ENCODE measurements around the gene ZC2HC1C. TPM values are rescaled to one million over a fixed set of nuclear protein-coding genes. Genes with fewer than 3 reads are reported as not detected.
"Not testable (repeated sequence)": the region's sequence is repeated elsewhere in the genome, so short reads cannot be mapped to it uniquely, and the experiment has no call there.

ZC2HC1C gene
- total RNA-seq, 1 experiment from 2014 or later = 0.64 TPM

GRCh38 chr14:75053396-75054291 lies 15.8 kb upstream of the ZC2HC1C start:
- no peak for DNase-seq (ENCODE audit: extremely low read depth, low read depth)

- DNase-seq (ENCODE audit: extremely low read depth, low read depth) = no peak
These were observed 15.0 kb upstream of the ZC2HC1C start for GRCh38 chr14:75054421-75054820.

- no peak for DNase-seq (ENCODE audit: extremely low read depth, low read depth)
These were observed 9.8 kb upstream of the ZC2HC1C start for GRCh38 chr14:75059642-75060041.

- DNase-seq (ENCODE audit: extremely low read depth, low read depth) = no peak
These were observed 9.0 kb upstream of the ZC2HC1C start for GRCh38 chr14:75060420-75060819.

GRCh38 chr14:75063013-75063412 lies 6.4 kb upstream of the ZC2HC1C start:
- DNase-seq (ENCODE audit: extremely low read depth, low read depth) = no peak

DNA sequence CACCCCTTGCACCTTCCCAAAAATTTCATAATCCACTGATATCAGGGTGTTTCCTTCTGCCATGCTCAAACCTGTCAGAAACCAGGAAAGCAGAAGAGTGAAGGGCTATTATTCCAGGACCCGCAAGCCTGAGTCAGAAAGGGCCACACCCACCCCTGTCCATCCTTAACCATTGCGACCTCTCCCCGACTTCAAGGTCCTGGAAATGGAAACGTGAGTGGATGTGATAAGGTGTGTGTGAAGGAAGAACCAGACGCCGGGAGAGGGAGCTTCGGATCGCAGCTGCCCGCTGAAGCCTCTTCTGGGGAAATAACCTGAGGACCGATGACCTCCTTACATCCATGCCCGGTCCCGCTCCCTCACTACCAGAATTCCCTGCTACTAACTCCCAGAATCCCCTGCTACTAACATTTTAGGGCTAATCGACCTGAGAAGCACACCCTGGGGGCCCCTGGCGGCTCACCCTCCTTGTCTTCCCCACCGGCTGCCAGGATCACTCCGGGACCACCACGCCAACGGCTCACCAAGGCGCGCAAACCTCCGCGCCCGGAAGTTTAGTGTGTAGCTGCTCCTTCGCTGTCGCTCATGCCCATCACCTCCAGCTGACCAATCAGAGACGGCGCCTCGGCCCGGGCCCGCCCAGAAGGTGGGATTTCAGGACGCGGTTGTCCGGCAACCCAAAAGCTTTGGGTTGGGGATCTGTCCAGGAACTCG lies 5.8 kb upstream of the ZC2HC1C start, which contains the start of gene ACYP1:
ACYP1 (minus strand) TSS at position 534 of the 714 bp plus-strand sequence; CDS start at position 63, 471 bp downstream.
- peak; percentile 86 for DNase-seq (ENCODE audit: extremely low read depth, low read depth)

DNA sequence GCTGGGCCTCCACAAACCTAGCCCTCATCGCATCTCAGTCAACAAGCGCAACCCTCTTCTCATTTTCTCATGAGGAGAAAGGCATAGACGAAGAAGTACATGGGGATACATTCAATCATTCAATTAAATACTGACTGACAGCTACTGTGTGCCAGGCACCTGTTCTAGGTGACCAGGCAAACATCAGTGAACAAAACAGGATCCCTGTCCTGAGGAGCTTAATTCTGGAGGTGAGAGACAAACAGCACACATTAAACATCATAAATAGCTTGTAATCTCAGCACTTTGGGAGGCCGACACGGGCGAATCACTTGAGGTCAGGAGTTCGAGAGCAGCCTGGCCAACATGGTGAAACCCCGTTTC lies 5.3 kb upstream of the ZC2HC1C start:
- no peak for DNase-seq (ENCODE audit: extremely low read depth, low read depth)

DNA sequence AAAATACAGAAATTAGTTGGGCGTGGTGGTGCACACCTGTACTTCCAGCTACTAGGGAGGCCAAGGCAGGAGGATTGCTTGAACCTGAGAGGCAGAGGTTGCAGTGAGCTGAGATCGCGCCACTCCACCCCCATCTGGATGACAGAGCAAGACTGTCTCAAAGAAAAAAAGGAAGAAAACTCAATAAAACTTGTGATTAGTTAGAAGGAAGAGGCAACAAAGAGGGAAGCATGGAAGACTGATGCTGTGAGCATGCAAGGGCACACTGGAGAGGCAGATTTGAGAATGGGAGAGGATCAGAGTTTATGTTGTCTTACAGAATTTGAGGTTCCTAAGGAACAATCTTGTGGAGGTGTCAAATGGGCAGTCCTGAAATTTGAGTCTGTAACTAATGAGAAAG lies 2.8 kb upstream of the ZC2HC1C start:
- DNase-seq (ENCODE audit: extremely low read depth, low read depth) = no peak

GRCh38 chr14:75067212-75067611 lies 2.2 kb upstream of the ZC2HC1C start:
- no peak for DNase-seq (ENCODE audit: extremely low read depth, low read depth)

DNA sequence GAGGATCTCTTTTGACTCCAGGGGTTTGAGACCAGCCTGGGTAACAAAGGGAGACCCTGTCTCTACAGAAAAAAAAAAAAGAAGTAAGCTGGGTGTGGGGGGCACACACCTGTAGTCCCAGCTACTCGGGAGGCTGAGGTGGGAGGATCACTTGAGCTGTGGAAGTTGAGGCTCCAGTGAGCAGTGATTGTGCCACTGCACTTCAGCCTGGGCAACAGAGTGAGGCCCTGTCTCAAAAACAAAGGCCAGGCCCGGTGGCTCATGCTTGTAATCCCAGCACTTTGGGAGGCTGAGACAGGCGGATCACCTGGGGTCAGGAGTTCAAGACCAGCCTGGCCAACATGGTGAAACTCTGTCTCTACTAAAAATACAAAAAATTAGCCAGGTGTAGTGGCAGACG lies 1.7 kb upstream of the ZC2HC1C start:
- DNase-seq (ENCODE audit: extremely low read depth, low read depth) = not testable (repeated sequence)

- DNase-seq (ENCODE audit: extremely low read depth, low read depth) = peak; percentile 33
These were observed 934 bp upstream of the ZC2HC1C start for GRCh38 chr14:75068294-75069120.

- no peak for DNase-seq (ENCODE audit: extremely low read depth, low read depth)
These were observed 337 bp downstream of the ZC2HC1C start for GRCh38 chr14:75069811-75070145.

- DNase-seq (ENCODE audit: extremely low read depth, low read depth) = no peak
These were observed 942 bp downstream of the ZC2HC1C start for GRCh38 chr14:75070383-75070782.

- DNase-seq (ENCODE audit: extremely low read depth, low read depth) = no peak
These were observed 8.4 kb downstream of the ZC2HC1C start for GRCh38 chr14:75077794-75078193.

DNA sequence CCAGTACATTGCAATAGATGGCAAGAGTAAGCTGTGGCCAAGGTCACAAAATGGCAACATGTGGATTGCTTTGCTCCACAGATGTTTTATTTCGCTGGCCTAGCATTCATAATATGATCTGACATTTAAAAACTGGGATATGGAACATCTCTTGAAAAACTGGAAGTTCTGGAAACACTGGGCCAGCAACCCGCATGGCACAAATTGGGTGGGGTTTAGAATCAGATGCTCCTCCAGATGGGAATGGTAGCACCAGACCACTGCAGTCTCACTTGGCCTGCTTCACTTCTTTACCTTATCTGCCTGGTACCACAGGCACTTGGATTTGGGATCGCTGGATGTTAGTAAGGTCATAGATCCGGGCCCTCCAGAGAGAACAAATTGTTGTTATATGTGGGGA lies 10.1 kb downstream of the ZC2HC1C start:
- no peak for DNase-seq (ENCODE audit: extremely low read depth, low read depth)

GRCh38 chr14:75081660-75082229 lies 12.3 kb downstream of the ZC2HC1C start:
- no peak for DNase-seq (ENCODE audit: extremely low read depth, low read depth)

DNA sequence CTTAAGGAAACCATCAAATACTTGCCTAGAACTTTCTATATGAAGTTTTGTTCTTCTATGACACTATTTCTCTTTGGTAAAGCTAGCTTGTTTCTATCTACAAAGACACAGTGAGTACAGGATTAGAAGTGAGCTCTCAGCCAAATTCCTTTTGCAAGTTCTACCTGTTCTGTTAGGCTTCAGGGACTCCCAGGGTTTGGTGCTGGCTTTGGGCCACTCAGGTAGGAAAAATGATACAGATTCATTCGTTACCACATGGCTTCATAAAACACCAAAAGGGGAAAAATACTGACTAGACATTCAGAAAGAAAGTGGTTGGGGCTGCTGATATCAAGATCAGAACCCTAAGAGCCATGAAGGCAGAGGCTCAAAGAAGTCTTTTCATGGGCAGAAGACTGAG lies 13.8 kb downstream of the ZC2HC1C start:
- no peak for DNase-seq (ENCODE audit: extremely low read depth, low read depth)

GRCh38 chr14:75084513-75084912 lies 15.1 kb downstream of the ZC2HC1C start:
- no peak for DNase-seq (ENCODE audit: extremely low read depth, low read depth)

GRCh38 chr14:75088153-75088552 lies 18.7 kb downstream of the ZC2HC1C start:
- no peak for DNase-seq (ENCODE audit: extremely low read depth, low read depth)

DNA sequence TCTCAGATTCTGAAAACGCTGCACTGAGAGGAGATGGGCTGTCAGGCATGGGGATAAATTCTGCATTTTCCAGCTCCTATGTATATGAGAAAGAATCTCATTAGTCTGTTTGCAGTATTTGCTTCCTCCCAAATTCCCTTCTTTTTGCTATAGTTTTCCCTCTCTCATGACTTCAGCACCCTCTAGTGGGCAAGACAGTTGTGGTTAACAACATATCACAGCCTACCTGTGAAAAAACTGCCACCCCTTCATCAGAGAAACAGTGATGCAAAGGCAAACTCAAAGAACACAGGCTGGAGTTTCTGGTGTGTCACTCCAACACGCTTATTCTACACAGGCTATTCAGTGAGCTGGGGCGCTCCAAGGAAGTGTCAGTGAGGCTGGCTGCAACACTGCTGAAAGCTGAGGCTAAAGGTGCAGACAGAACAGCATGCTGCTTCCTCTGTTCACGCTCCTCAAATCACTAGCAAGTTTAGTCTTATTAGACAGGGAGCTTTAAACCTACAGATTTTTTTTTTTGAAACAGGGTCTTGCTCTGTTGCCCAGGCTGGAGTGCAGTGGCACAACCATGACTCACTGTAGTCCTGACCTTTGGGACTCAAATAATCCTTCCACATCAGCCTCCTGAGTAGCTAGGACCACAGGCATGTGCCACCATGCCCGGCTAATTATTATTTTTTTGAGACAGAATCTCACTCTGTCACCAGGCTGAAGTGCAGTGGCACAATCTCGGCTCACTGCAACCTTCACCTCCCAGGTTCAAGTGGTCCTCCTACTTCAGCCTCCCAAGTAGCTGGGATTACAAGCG lies 19.3 kb downstream of the ZC2HC1C start:
- peak; percentile 66 for DNase-seq (ENCODE audit: extremely low read depth, low read depth)

Measured in NCI-H460 (cell line).